ENCODE measurements around the gene NCOA3. TPM values are rescaled to one million over a fixed set of nuclear protein-coding genes. Genes with fewer than 3 reads are reported as not detected.
A peak's percentile ranks its signal among the peaks of the same experiment; 100 is the strongest.

Gene NCOA3
- total RNA-seq, 1 donor from 2014 or later: 42.8 TPM

GRCh38 chr20:47568019-47568418 lies 66.3 kb downstream of the NCOA3 start:
- Mint-ChIP-seq H3K4me3 (ENCODE audit: low read depth) (no peak overlapping the region), H3K27me3 (no peaks in the 10 kb centered on the region), H3K36me3 (ENCODE audit: insufficient read depth) (peaks cover 20% of the 10 kb centered on the region), H3K9me3 (ENCODE audit: low read depth) (peaks cover 7% of the 10 kb centered on the region), H3K27ac (peak overlapping the region; percentile 62), H3K4me1 (ENCODE audit: low read depth) (peaks cover 9% of the 10 kb centered on the region)
- TF ChIP-seq, protein P1, sequence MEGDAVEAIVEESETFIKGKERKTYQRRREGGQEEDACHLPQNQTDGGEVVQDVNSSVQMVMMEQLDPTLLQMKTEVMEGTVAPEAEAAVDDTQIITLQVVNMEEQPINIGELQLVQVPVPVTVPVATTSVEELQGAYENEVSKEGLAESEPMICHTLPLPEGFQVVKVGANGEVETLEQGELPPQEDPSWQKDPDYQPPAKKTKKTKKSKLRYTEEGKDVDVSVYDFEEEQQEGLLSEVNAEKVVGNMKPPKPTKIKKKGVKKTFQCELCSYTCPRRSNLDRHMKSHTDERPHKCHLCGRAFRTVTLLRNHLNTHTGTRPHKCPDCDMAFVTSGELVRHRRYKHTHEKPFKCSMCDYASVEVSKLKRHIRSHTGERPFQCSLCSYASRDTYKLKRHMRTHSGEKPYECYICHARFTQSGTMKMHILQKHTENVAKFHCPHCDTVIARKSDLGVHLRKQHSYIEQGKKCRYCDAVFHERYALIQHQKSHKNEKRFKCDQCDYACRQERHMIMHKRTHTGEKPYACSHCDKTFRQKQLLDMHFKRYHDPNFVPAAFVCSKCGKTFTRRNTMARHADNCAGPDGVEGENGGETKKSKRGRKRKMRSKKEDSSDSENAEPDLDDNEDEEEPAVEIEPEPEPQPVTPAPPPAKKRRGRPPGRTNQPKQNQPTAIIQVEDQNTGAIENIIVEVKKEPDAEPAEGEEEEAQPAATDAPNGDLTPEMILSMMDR (IDR thresholded peaks at IDR 0.05; ENCODE audit: unreplicated experiment): no peak
- no peak for DNase-seq (ENCODE audit: low spot score, unreplicated experiment)

GRCh38 chr20:47568837-47569410 lies 67.2 kb downstream of the NCOA3 start:
- H3K27ac Mint-ChIP-seq: peak overlapping the region; percentile 39
- no peaks in the 10 kb centered on the region for H3K27me3 Mint-ChIP-seq
- peaks cover 18% of the 10 kb centered on the region for H3K4me1 Mint-ChIP-seq (ENCODE audit: low read depth)
- TF ChIP-seq, protein P1 (IDR thresholded peaks at IDR 0.05; ENCODE audit: unreplicated experiment): no peak
- H3K36me3 Mint-ChIP-seq (ENCODE audit: insufficient read depth): peaks cover 20% of the 10 kb centered on the region
- DNase-seq (ENCODE audit: low spot score, unreplicated experiment): no peak
- H3K9me3 Mint-ChIP-seq (ENCODE audit: low read depth): peaks cover 7% of the 10 kb centered on the region
- H3K4me3 Mint-ChIP-seq (ENCODE audit: low read depth): no peak overlapping the region

- H3K27ac Mint-ChIP-seq: no peak overlapping the region
- no peaks in the 10 kb centered on the region for H3K27me3 Mint-ChIP-seq
- H3K4me1 Mint-ChIP-seq (ENCODE audit: low read depth): peaks cover 32% of the 10 kb centered on the region
- H3K4me3 Mint-ChIP-seq (ENCODE audit: low read depth): no peak overlapping the region
- peaks cover 7% of the 10 kb centered on the region for H3K9me3 Mint-ChIP-seq (ENCODE audit: low read depth)
- peaks cover 20% of the 10 kb centered on the region for H3K36me3 Mint-ChIP-seq (ENCODE audit: insufficient read depth)
- DNase-seq (ENCODE audit: low spot score, unreplicated experiment): no peak
- TF ChIP-seq, protein P1 (IDR thresholded peaks at IDR 0.05; ENCODE audit: unreplicated experiment): no peak
Measured at GRCh38 chr20:47571426-47571825, 69.7 kb downstream of the NCOA3 start.

GRCh38 chr20:47572105-47572729 lies 70.5 kb downstream of the NCOA3 start:
- TF ChIP-seq, protein P1 (IDR thresholded peaks at IDR 0.05; ENCODE audit: unreplicated experiment): no peak
- Mint-ChIP-seq H3K27ac (peak overlapping the region; percentile 28), H3K4me1 (ENCODE audit: low read depth) (peaks cover 38% of the 10 kb centered on the region), H3K9me3 (ENCODE audit: low read depth) (peaks cover 7% of the 10 kb centered on the region), H3K4me3 (ENCODE audit: low read depth) (no peak overlapping the region), H3K27me3 (no peaks in the 10 kb centered on the region), H3K36me3 (ENCODE audit: insufficient read depth) (peaks cover 20% of the 10 kb centered on the region)
- no peak for DNase-seq (ENCODE audit: low spot score, unreplicated experiment)

- Mint-ChIP-seq H3K36me3 (ENCODE audit: insufficient read depth) (peaks cover 18% of the 10 kb centered on the region), H3K4me3 (ENCODE audit: low read depth) (no peak overlapping the region), H3K27me3 (no peaks in the 10 kb centered on the region), H3K4me1 (ENCODE audit: low read depth) (peaks cover 43% of the 10 kb centered on the region), H3K27ac (peak overlapping the region; percentile 19), H3K9me3 (ENCODE audit: low read depth) (peaks cover 7% of the 10 kb centered on the region)
- TF ChIP-seq, protein P1 (IDR thresholded peaks at IDR 0.05; ENCODE audit: unreplicated experiment): no peak
- DNase-seq (ENCODE audit: low spot score, unreplicated experiment): no peak
Measured at GRCh38 chr20:47573559-47573958, 71.9 kb downstream of the NCOA3 start.
